Endodermal cell (in vitro differentiated cells): ENCODE measurements around the gene CEP128. TPM values are rescaled to one million over a fixed set of nuclear protein-coding genes. Genes with fewer than 3 reads are reported as not detected.

Experiments
- DNase-seq: peaks from one replicate; pipeline ENCODE4 v3.0.0-alpha.2; 2017
- H3K27ac ChIP-seq: 2 replicates; pipeline ENCODE4 v1.5.1; 2013; ENCODE audit warnings: mild to moderate bottlenecking, low read depth, low read length, moderate library complexity
- H3K27me3 ChIP-seq: 2 replicates; pipeline ENCODE4 v1.6.1; 2013; ENCODE audit warnings: mild to moderate bottlenecking, low read length, moderate library complexity; ENCODE audit not compliant: insufficient read depth, control insufficient read depth, poor library complexity, severe bottlenecking
- H3K36me3 ChIP-seq: 2 replicates; pipeline ENCODE4 v1.7.0; 2013; ENCODE audit warnings: mild to moderate bottlenecking, low read length, moderate library complexity; ENCODE audit not compliant: control insufficient read depth, insufficient read depth
- H3K4me1 ChIP-seq: one replicate; pipeline ENCODE4 v1.7.0; 2013; ENCODE audit warnings: low read length; ENCODE audit not compliant: control insufficient read depth, insufficient read depth
- H3K4me3 ChIP-seq: 2 replicates; pipeline ENCODE4 v1.5.1; 2013; ENCODE audit warnings: mild to moderate bottlenecking, low read length, moderate library complexity
- H3K9ac ChIP-seq: 2 replicates; pipeline ENCODE4 v1.6.1; 2013; ENCODE audit warnings: mild to moderate bottlenecking, low read length, moderate library complexity; ENCODE audit not compliant: poor library complexity, severe bottlenecking; ENCODE audit errors: extremely low read depth
- H3K9me3 ChIP-seq: 2 replicates; pipeline ENCODE4 v1.6.1; 2013; ENCODE audit warnings: mild to moderate bottlenecking, low read length, moderate library complexity; ENCODE audit not compliant: control insufficient read depth
- H3K27ac Mint-ChIP-seq: 2 replicates; pipeline ENCODE4 v1.8.0; 2020; ENCODE audit warnings: mixed read lengths
- H3K27me3 Mint-ChIP-seq: 2 replicates; pipeline ENCODE4 v1.8.0; 2021; ENCODE audit warnings: mild to moderate bottlenecking, mixed read lengths; ENCODE audit not compliant: insufficient read depth
- H3K36me3 Mint-ChIP-seq: 2 replicates; pipeline ENCODE4 v1.8.0; 2020; ENCODE audit warnings: low read depth, mixed read lengths
- H3K4me1 Mint-ChIP-seq: 2 replicates; pipeline ENCODE4 v1.8.0; 2020; ENCODE audit warnings: mixed read lengths
- H3K4me3 Mint-ChIP-seq: 2 replicates; pipeline ENCODE4 v1.8.0; 2020; ENCODE audit warnings: mild to moderate bottlenecking, moderate library complexity, mixed read lengths
- H3K9me3 Mint-ChIP-seq: 2 replicates; pipeline ENCODE4 v1.8.0; 2020; ENCODE audit warnings: mild to moderate bottlenecking, mixed read lengths
- CTCF ChIP-seq: fragments of 200-600 bp; sonication (generic); conservative IDR thresholded peaks from 2 replicates; pipeline ENCODE4 v1.5.0; 2021; ENCODE audit warnings: antibody characterized with exemption, mild to moderate bottlenecking
- WGBS, 2 experiments: methylation state at CpG; one replicate each; pipeline versions ENCODE4 v1.1.5 to v1.1.7; 2013; ENCODE audit warnings: missing lambda C conversion rate in 2 of 2, mixed read lengths in 1 of 2; ENCODE audit not compliant: insufficient coverage in 1 of 2, insufficient read length in 1 of 2; 5-methylcytosine and 5-hydroxymethylcytosine counted together
- total RNA-seq, 2 donors: library from RNA; stranded (reverse); fragmentation: NEBNext Ultra II Directional in 1 of 2; extraction: Animal tissue kit (Norgen Biotek cat#: 25700) in 1 of 2; gene quantifications; 2 replicates in 1 of 2; 3 replicates in 1 of 2; pipeline ENCODE4 v1.2.1, GENCODE V29; 2021

Gene CEP128
- total RNA-seq, 2 donors from 2014 or later: 21.6 to 29.0 TPM

DNA sequence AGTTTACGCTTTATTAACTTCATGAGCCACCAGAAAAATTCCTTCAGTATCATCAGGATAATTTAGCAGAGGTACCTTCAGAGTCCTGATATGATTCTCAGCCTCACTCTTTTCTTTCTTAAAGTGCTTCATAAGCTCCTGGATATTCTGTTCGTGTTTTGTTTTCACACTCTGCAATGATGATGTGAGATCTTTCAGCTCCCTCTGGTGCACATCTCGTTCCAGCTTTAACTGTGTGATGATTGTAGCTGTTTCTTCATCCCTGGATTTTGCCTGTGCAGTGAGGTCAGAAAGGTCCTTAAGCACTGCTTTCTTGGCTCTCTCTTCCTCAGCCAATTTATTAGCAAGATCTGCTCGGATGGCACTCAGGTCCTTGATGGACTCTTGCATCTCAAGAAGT, 156.7 kb downstream of the CEP128 start:
- Mint-ChIP-seq H3K27ac (no peak overlapping the region), H3K36me3 (no peaks in the 10 kb centered on the region), H3K9me3 (no peaks in the 10 kb centered on the region), H3K27me3 (no peaks in the 10 kb centered on the region), H3K4me3 (no peak overlapping the region), H3K4me1 (no peaks in the 10 kb centered on the region)
- H3K9me3 ChIP-seq: no peaks in the 10 kb centered on the region
- no peaks in the 10 kb centered on the region for H3K36me3 ChIP-seq
- no peak for DNase-seq
- no peak overlapping the region for H3K27ac ChIP-seq
- H3K4me1 ChIP-seq: no peaks in the 10 kb centered on the region
- no peaks in the 10 kb centered on the region for H3K27me3 ChIP-seq
- 91 to 94% methylated on average over 4 of the region's 4 CpGs for WGBS, 2 experiments
- no peak overlapping the region for H3K9ac ChIP-seq
- TF ChIP-seq CTCF: no peak
- no peak overlapping the region for H3K4me3 ChIP-seq

DNA sequence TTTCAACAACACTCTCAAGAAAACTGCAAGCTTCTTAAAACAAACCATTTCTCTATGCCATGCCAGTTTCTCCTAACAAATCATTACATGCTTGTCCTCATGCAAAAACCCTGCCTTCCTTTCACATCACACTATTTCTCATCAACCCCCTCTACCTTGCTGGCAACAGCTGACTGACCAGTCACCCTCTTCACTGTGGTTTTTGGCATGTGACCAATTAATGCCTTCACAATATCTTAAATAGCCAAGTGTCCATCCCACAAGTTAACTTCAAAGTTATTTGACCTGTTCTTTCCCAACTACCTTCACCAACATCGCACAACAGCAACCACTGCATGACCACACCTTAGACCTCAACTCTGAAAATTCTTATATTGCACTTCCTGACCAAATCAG, 159.6 kb downstream of the CEP128 start:
- Histone ChIP-seq H3K4me1 (no peaks in the 10 kb centered on the region), H3K4me3 (no peak overlapping the region), H3K9me3 (no peaks in the 10 kb centered on the region), H3K27ac (no peak overlapping the region), H3K9ac (no peak overlapping the region), H3K36me3 (no peaks in the 10 kb centered on the region), H3K27me3 (no peaks in the 10 kb centered on the region)
- DNase-seq: no peak
- TF ChIP-seq CTCF: no peak
- Mint-ChIP-seq H3K4me3 (no peak overlapping the region), H3K9me3 (no peaks in the 10 kb centered on the region), H3K4me1 (no peaks in the 10 kb centered on the region), H3K36me3 (no peaks in the 10 kb centered on the region), H3K27me3 (no peaks in the 10 kb centered on the region), H3K27ac (no peak overlapping the region)
- WGBS, 2 experiments: 91 to 93% methylated on average over 1 of the region's 1 CpG

- H3K36me3 ChIP-seq: no peaks in the 10 kb centered on the region
- Mint-ChIP-seq H3K27ac (no peak overlapping the region), H3K4me3 (no peak overlapping the region), H3K4me1 (no peaks in the 10 kb centered on the region), H3K9me3 (no peaks in the 10 kb centered on the region), H3K36me3 (no peaks in the 10 kb centered on the region), H3K27me3 (no peaks in the 10 kb centered on the region)
- WGBS, 2 experiments: 38 to 67% methylated on average over 1 of the region's 1 CpG
- no peaks in the 10 kb centered on the region for H3K9me3 ChIP-seq
- no peak for TF ChIP-seq CTCF
- H3K4me3 ChIP-seq: no peak overlapping the region
- no peak for DNase-seq
- H3K27ac ChIP-seq: no peak overlapping the region
- no peaks in the 10 kb centered on the region for H3K27me3 ChIP-seq
- no peak overlapping the region for H3K9ac ChIP-seq
- H3K4me1 ChIP-seq: no peaks in the 10 kb centered on the region
Measured at GRCh38 chr14:80780500-80780899, 161.0 kb downstream of the CEP128 start.
